Vagina (tissue), 2 donors: ENCODE data around the gene SLC46A1.
A peak's percentile ranks its signal among the peaks of the same experiment; 100 is the strongest.

Experiments
- POLR2A ChIP-seq, 2 donors: fragments of 450-650 bp; IDR thresholded peaks; one replicate each; pipeline ENCODE4 v1.6.1; 2017; ENCODE audit warnings: antibody characterized with exemption in 2 of 2, mild to moderate bottlenecking in 2 of 2, moderate library complexity in 2 of 2
- POLR2AphosphoS5 ChIP-seq, 2 donors: sonication (generic); formaldehyde crosslinking; IDR thresholded peaks; one replicate each; pipeline ENCODE4 v1.9.0; 2017; ENCODE audit warnings: antibody characterized with exemption in 2 of 2, mild to moderate bottlenecking in 2 of 2, low read depth in 1 of 2; ENCODE audit not compliant: insufficient read depth in 1 of 2
- TF ChIP-seq, protein P1 (sequence below), 3 experiments: fragments of 450-650 bp in 2 of 3; fragments of 200-600 bp in 1 of 3; sonication (generic) in 1 of 3; IDR thresholded peaks; one replicate each; pipeline ENCODE4 v1.5.1; 2017 to 2019; ENCODE audit warnings: antibody characterized with exemption in 3 of 3, mild to moderate bottlenecking in 2 of 3, moderate library complexity in 2 of 3

DNA sequence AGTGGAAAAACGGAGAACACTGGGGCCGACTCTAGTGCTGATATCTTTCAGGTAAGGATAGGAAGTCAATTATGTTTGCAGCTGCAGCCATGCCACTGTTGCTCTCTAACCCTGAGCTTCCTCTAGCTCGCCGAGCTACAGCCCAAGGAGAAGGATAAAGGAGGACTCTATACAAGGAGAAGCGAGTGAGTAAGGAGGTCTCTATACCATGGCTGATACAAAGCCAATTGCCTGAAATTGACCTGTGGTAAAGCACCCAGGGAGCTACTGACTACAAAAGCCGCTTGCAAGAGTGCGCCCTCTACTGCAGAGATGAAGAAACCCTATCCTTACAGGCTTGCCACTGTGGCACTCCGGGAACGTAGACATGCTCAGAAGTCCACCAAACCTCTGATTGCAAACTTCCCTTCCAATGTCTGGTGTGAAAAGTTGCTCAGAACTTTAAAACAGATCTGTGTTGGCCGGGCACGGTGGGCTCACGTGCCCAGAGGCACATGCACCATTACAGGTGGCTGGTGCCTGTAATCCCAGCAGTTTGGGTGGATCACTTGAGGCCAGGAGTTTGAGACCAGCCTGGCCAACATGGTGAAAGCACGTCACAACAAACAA is 10.8 kb upstream of the SLC46A1 start:
- TF ChIP-seq, protein P1, sequence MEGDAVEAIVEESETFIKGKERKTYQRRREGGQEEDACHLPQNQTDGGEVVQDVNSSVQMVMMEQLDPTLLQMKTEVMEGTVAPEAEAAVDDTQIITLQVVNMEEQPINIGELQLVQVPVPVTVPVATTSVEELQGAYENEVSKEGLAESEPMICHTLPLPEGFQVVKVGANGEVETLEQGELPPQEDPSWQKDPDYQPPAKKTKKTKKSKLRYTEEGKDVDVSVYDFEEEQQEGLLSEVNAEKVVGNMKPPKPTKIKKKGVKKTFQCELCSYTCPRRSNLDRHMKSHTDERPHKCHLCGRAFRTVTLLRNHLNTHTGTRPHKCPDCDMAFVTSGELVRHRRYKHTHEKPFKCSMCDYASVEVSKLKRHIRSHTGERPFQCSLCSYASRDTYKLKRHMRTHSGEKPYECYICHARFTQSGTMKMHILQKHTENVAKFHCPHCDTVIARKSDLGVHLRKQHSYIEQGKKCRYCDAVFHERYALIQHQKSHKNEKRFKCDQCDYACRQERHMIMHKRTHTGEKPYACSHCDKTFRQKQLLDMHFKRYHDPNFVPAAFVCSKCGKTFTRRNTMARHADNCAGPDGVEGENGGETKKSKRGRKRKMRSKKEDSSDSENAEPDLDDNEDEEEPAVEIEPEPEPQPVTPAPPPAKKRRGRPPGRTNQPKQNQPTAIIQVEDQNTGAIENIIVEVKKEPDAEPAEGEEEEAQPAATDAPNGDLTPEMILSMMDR (IDR thresholded peaks at IDR 0.05), result peak in 2 of 3 experiments; percentile 17 to 18
- no peak for TF ChIP-seq POLR2A (IDR thresholded peaks at IDR 0.05)
- no peak for TF ChIP-seq POLR2AphosphoS5 (IDR thresholded peaks at IDR 0.05; ENCODE audit: insufficient read depth in 1 of 2, low read depth in 1 of 2)
